H9 (cell line): Measurements from ENCODE around the gene CNOT6. TPM values are rescaled to one million over a fixed set of nuclear protein-coding genes. Genes with fewer than 3 reads are reported as not detected.

ENCODE experiments used
- DNase-seq: peaks from one replicate; pipeline ENCODE4 v3.0.0-alpha.2; 2017
- H2AFZ ChIP-seq: one replicate; pipeline ENCODE4 v1.6.1; 2013; ENCODE audit warnings: mild to moderate bottlenecking, low read length, control low read depth, moderate library complexity
- H2AK5ac ChIP-seq: 2 replicates; pipeline ENCODE4 v1.6.1; 2013; ENCODE audit warnings: low read length, control low read depth, mixed read lengths; ENCODE audit not compliant: insufficient read length
- H2BK120ac ChIP-seq: one replicate; pipeline ENCODE4 v1.6.1; 2013; ENCODE audit warnings: low read depth, mild to moderate bottlenecking, low read length, control low read depth, inconsistent platforms; ENCODE audit not compliant: poor library complexity, severe bottlenecking
- H2BK12ac ChIP-seq: 2 replicates; pipeline ENCODE4 v1.6.1; 2013; ENCODE audit warnings: low read length, control low read depth, mixed read lengths, low read depth; ENCODE audit not compliant: insufficient read length
- H2BK15ac ChIP-seq: 2 replicates; pipeline ENCODE4 v1.6.1; 2013; ENCODE audit warnings: low read depth, low read length, control low read depth
- H2BK20ac ChIP-seq: one replicate; pipeline ENCODE4 v1.6.1; 2013; ENCODE audit warnings: low read depth, mild to moderate bottlenecking, low read length, control low read depth, inconsistent platforms; ENCODE audit not compliant: poor library complexity, severe bottlenecking
- H2BK5ac ChIP-seq: 2 replicates; pipeline ENCODE4 v1.6.1; 2013; ENCODE audit warnings: low read length, control low read depth, mixed read lengths; ENCODE audit not compliant: insufficient read length
- H3K14ac ChIP-seq: 2 replicates; pipeline ENCODE4 v1.6.1; 2013; ENCODE audit warnings: low read length, control low read depth; ENCODE audit not compliant: insufficient read depth
- H3K18ac ChIP-seq: 2 replicates; pipeline ENCODE4 v1.6.1; 2013; ENCODE audit warnings: low read depth, mild to moderate bottlenecking, mixed read lengths, low read length, control low read depth; ENCODE audit not compliant: insufficient read length
- H3K23ac ChIP-seq: 2 replicates; pipeline ENCODE4 v1.6.1; 2013; ENCODE audit warnings: low read length, control low read depth, mixed read lengths, low read depth; ENCODE audit not compliant: insufficient read length
- H3K23me2 ChIP-seq: 2 replicates; pipeline ENCODE4 v1.6.1; 2013; ENCODE audit warnings: low read depth, mild to moderate bottlenecking, mixed read lengths, low read length, control low read depth; ENCODE audit not compliant: insufficient read length, poor library complexity, severe bottlenecking
- H3K27ac ChIP-seq: 2 replicates; pipeline ENCODE4 v1.5.1; 2013; ENCODE audit warnings: low read length, control low read depth, mixed read lengths, low read depth; ENCODE audit not compliant: insufficient read length
- H3K27me3 ChIP-seq: 2 replicates; pipeline ENCODE4 v1.6.1; 2013; ENCODE audit warnings: low read length, control low read depth, inconsistent platforms; ENCODE audit not compliant: insufficient read depth
- H3K4ac ChIP-seq: 2 replicates; pipeline ENCODE4 v1.6.1; 2013; ENCODE audit warnings: low read depth, mild to moderate bottlenecking, control low read depth, inconsistent platforms, low read length, moderate library complexity
- H3K4me1 ChIP-seq: 2 replicates; pipeline ENCODE4 v1.6.1; 2013; ENCODE audit warnings: low read length, control low read depth, inconsistent platforms; ENCODE audit not compliant: insufficient read depth
- H3K4me2 ChIP-seq: 2 replicates; pipeline ENCODE4 v1.6.1; 2013; ENCODE audit warnings: low read length, control low read depth, mixed read lengths; ENCODE audit not compliant: insufficient read length, insufficient read depth
- H3K56ac ChIP-seq: 2 replicates; pipeline ENCODE4 v1.6.1; 2013; ENCODE audit warnings: low read depth, mild to moderate bottlenecking, mixed read lengths, low read length, control low read depth; ENCODE audit not compliant: insufficient read length
- H3K79me1 ChIP-seq: 2 replicates; pipeline ENCODE4 v1.6.1; 2013; ENCODE audit warnings: low read depth, mild to moderate bottlenecking, moderate library complexity, low read length, control low read depth, inconsistent platforms; ENCODE audit not compliant: insufficient read depth, poor library complexity, severe bottlenecking
- H3K79me2 ChIP-seq: 2 replicates; pipeline ENCODE4 v1.6.1; 2013; ENCODE audit warnings: low read length, control low read depth, inconsistent platforms; ENCODE audit not compliant: insufficient read depth
- H3K9ac ChIP-seq: 2 replicates; pipeline ENCODE4 v1.6.1; 2013; ENCODE audit warnings: low read length, control low read depth, mixed read lengths; ENCODE audit not compliant: insufficient read length; ENCODE audit errors: extremely low read depth
- H3K9me3 ChIP-seq: one replicate; pipeline ENCODE4 v1.6.1; 2013; ENCODE audit warnings: low read depth, low read length, inconsistent platforms; ENCODE audit not compliant: control insufficient read depth
- H3T11ph ChIP-seq: one replicate; pipeline ENCODE4 v1.6.1; 2013; ENCODE audit warnings: mild to moderate bottlenecking, low read length, control low read depth, inconsistent platforms
- H4K20me1 ChIP-seq: one replicate; pipeline ENCODE4 v1.6.1; 2013; ENCODE audit not compliant: control insufficient read depth, insufficient read length, insufficient read depth
- H4K5ac ChIP-seq: 2 replicates; pipeline ENCODE4 v1.6.1; 2013; ENCODE audit warnings: low read depth, mild to moderate bottlenecking, mixed read lengths, low read length, control low read depth; ENCODE audit not compliant: insufficient read length
- H4K8ac ChIP-seq: replicated peaks from 2 replicates; pipeline ENCODE4 v1.6.1; 2013; ENCODE audit warnings: low read length, control low read depth, mixed read lengths, low read depth; ENCODE audit not compliant: insufficient read length
- H4K91ac ChIP-seq: 2 replicates; pipeline ENCODE4 v1.6.1; 2013; ENCODE audit warnings: low read depth, mild to moderate bottlenecking, moderate library complexity, mixed read lengths, low read length, control low read depth; ENCODE audit not compliant: insufficient read length
- H3K27ac Mint-ChIP-seq, 3 experiments: 2 replicates in 2 of 3; 3 replicates in 1 of 3; pipeline ENCODE4 v1.8.0; 2020 to 2021; ENCODE audit warnings: mixed read lengths in 3 of 3, mild to moderate bottlenecking in 1 of 3, moderate library complexity in 1 of 3
- H3K27me3 Mint-ChIP-seq: 2 replicates; pipeline ENCODE4 v1.8.0; 2021; ENCODE audit warnings: low read depth, mild to moderate bottlenecking, moderate library complexity, mixed read lengths
- H3K36me3 Mint-ChIP-seq, 3 experiments: 2 replicates in 2 of 3; 3 replicates in 1 of 3; pipeline ENCODE4 v1.8.0; 2020 to 2021; ENCODE audit warnings: low read depth in 3 of 3, mixed read lengths in 3 of 3; ENCODE audit not compliant: insufficient read depth in 1 of 3
- H3K4me1 Mint-ChIP-seq, 2 experiments: 2 replicates each; pipeline ENCODE4 v1.8.0; 2020; ENCODE audit warnings: mixed read lengths in 2 of 2
- H3K4me3 Mint-ChIP-seq, 2 experiments: 2 replicates in 1 of 2; 3 replicates in 1 of 2; pipeline ENCODE4 v1.8.0; 2020 to 2021; ENCODE audit warnings: mild to moderate bottlenecking in 2 of 2, mixed read lengths in 2 of 2, moderate library complexity in 1 of 2
- H3K9me3 Mint-ChIP-seq, 2 experiments: 2 replicates in 1 of 2; 3 replicates in 1 of 2; pipeline ENCODE4 v1.8.0; 2020; ENCODE audit warnings: mild to moderate bottlenecking in 2 of 2, mixed read lengths in 2 of 2, moderate library complexity in 1 of 2
- CTCF ChIP-seq: fragments of 200-600 bp; sonication (generic); conservative IDR thresholded peaks from 3 replicates; pipeline ENCODE4 v1.8.0; 2021; ENCODE audit warnings: antibody characterized with exemption, mild to moderate bottlenecking
- WGBS: extraction: QIAGEN DNeasy Blood & Tissue Kit; methylation state at CpG from one replicate; pipeline ENCODE4 v1.1.7; 2013; ENCODE audit warnings: missing lambda C conversion rate, low lambda C conversion rate, mixed read lengths; ENCODE audit not compliant: insufficient read length; ENCODE audit errors: extremely low coverage; 5-methylcytosine and 5-hydroxymethylcytosine counted together
- total RNA-seq: library from RNA; stranded (reverse); gene quantifications from 2 replicates; pipeline ENCODE4 v1.2.1, GENCODE V29; 2021

CNOT6 gene
- total RNA-seq, 1 experiment from 2014 or later, result 45.0 TPM

GRCh38 chr5:180519098-180519497 lies 24.9 kb downstream of the CNOT6 start:
- peaks cover 3% of the 10 kb centered on the region for H4K20me1 ChIP-seq
- no peak overlapping the region for H4K5ac ChIP-seq
- no peaks in the 10 kb centered on the region; a peak in 2 of 7 replicates for H3K36me3 Mint-ChIP-seq
- peaks cover 59% of the 10 kb centered on the region; the same call in 1 of the 2 replicates for H3K79me2 ChIP-seq
- H3K4ac ChIP-seq, result no peak overlapping the region
- H3K4me1 Mint-ChIP-seq, result peaks cover 54 to 56% of the 10 kb centered on the region in 2 experiments
- no peak overlapping the region for H2BK120ac ChIP-seq
- H3K18ac ChIP-seq, result no peak overlapping the region
- peak overlapping the region in 2 of 3 experiments; percentile 1 to 16; a peak in 3 of 7 replicates for H3K27ac Mint-ChIP-seq
- no peak overlapping the region for H3K4me3 Mint-ChIP-seq
- no peak overlapping the region for H2BK15ac ChIP-seq
- peaks cover 5% of the 10 kb centered on the region for H3K79me1 ChIP-seq
- H2AK5ac ChIP-seq, result no peak overlapping the region
- H2AFZ ChIP-seq, result no peak overlapping the region
- no peak overlapping the region for H3K14ac ChIP-seq
- no peaks in the 10 kb centered on the region for H3K9me3 ChIP-seq
- DNase-seq, result no peak
- no peak overlapping the region for H3K4me2 ChIP-seq
- H3K23me2 ChIP-seq, result no peaks in the 10 kb centered on the region
- no peak overlapping the region for H2BK20ac ChIP-seq
- TF ChIP-seq CTCF, result no peak
- no CpG with 5 or more reads among the region's 3 CpGs for WGBS
- H3K4me1 ChIP-seq, result peaks cover 2% of the 10 kb centered on the region; the same call in 1 of the 2 replicates
- H3T11ph ChIP-seq, result no peak overlapping the region
- no peak overlapping the region for H3K27ac ChIP-seq
- H4K8ac ChIP-seq, result no peak overlapping the region
- no peaks in the 10 kb centered on the region for H3K27me3 ChIP-seq
- H4K91ac ChIP-seq, result no peak overlapping the region
- no peak overlapping the region for H2BK5ac ChIP-seq
- H3K27me3 Mint-ChIP-seq, result no peaks in the 10 kb centered on the region
- no peak overlapping the region for H3K23ac ChIP-seq
- no peaks in the 10 kb centered on the region for H3K9me3 Mint-ChIP-seq
- no peak overlapping the region for H3K9ac ChIP-seq
- no peak overlapping the region for H3K56ac ChIP-seq
- H2BK12ac ChIP-seq, result no peak overlapping the region
